Stimulated activated CD4-positive, alpha-beta T cell treated with anti-CD3 and anti-CD28 coated beads, TNF-alpha, amount 100 ng/mL, for 1 hour (primary cell): Measurements from ENCODE around the gene CCS.
A peak's percentile ranks its signal among the peaks of the same experiment; 100 is the strongest.
"Not testable (repeated sequence)": the region's sequence is repeated elsewhere in the genome, so short reads cannot be mapped to it uniquely, and the experiment has no call there.

Experiments used
- DNase-seq, 3 donors: peaks; one replicate each; pipeline ENCODE4 v3.0.0-alpha.2; 2020; ENCODE audit warnings: low read depth in 3 of 3, low spot score in 1 of 3

CCS gene

GRCh38 chr11:66625041-66625751 is 32.2 kb downstream of the CCS start:
- no peak for DNase-seq

DNA sequence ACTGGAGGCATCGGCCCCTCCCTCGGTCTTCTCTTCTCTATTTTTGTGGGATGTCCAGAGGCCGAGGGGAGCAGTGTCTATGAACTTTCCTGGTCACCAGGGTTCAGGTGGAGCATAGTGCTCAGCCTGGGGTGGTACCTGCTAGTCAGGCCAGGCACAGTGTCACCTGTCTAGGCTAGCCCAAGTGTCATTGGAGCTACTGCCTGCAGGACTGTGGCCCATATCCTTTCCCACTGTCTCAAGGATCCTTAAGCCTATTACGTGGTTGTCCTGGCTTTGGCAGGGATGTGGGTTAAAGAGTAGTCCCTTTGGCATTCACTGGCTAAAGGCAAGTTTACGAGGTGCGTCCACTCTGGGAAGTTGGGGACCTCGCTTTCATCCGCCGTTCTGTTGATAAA is 32.8 kb downstream of the CCS start:
- DNase-seq = no peak

DNA sequence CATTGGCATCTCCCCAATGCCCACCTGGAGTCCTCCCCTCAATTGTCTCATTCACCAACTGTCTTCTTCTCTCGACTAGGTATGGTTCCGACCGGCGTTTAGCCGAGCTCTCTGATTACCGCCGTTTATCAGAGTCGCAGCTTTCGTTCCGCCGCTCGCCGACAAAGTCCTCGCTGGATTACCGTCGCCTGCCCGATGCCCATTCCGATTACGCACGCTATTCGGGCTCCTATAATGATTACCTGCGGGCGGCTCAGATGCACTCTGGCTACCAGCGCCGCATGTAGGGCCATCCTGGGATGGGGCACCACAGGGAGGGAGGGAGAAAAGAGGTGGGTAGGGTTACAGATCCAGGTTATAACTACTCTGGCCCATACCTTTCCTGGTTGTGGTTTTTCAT is 33.4 kb downstream of the CCS start:
- no peak for DNase-seq

DNA sequence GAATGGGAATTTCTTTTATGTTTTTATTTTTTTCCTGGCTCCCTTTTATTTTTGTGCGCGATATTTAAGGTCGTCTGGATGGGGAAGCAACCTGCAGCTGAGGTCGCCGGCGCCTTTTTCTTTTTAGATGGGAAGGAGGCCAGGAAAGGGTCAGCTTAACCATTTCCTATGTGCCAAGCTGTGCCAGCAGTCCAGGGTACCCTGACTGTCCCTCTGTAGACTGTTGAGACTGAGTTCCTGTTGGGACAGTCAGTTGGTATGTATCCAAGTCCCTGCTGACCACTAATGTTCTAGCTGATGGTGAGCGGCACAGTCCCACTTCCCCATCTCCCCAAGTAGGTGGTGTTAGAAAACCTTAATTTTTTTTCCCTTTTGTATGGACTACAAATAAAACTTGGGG is 33.9 kb downstream of the CCS start:
- DNase-seq = no peak

- no peak for DNase-seq
Observed at GRCh38 chr11:66628061-66628603, 35.1 kb downstream of the CCS start.

- DNase-seq = no peak
Observed at GRCh38 chr11:66629356-66629755, 36.4 kb downstream of the CCS start.

- no peak for DNase-seq
Observed at GRCh38 chr11:66631883-66632282, 38.9 kb downstream of the CCS start.

- DNase-seq = no peak
Observed at GRCh38 chr11:66632952-66633351, 40.0 kb downstream of the CCS start.

- no peak for DNase-seq
Observed at GRCh38 chr11:66636411-66636810, 43.4 kb downstream of the CCS start.

- no peak for DNase-seq
Observed at GRCh38 chr11:66637557-66638176, 44.7 kb downstream of the CCS start.

- peak; percentile 74 to 96 (median 90) for DNase-seq
Observed at GRCh38 chr11:66638177-66639065, 45.4 kb downstream of the CCS start, which contains the start of gene RBM4. Gene RBM4, plus strand, starts transcription at chr11:66638703. Its CDS starts 1,009 bp downstream, at chr11:66639712.

DNA sequence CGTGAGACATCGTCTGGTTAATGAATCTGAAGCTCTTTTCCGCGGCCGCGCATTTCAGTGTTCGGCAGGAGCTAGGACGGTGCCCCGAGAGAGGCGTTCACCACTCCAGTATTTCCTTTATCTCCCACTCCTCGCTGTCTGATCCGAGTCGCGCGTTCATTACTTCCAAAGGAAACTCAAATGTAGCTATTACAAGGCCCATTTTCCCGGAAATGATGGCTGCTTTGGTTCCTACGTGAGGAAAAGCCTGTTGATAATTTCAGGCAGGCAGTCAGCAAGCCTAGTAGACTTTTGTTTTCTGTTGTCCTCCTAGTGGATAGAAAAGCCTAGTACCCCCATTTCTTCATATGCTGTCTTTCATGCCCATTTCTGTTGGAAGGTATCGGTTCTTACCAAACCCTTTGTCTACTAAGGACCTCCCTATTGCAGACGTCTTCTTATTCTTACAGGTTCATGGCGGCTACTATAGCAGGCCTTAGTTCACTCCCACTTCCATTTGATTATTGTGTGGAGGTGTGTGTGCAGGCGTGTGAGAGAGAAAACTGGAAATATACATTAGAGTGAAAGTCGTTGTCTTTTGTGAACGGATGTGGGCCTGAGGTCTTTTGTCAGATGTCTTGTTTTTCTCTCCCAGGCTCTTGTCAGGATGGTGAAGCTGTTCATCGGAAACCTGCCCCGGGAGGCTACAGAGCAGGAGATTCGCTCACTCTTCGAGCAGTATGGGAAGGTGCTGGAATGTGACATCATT is 46.3 kb downstream of the CCS start:
- no peak for DNase-seq

- DNase-seq = not testable (repeated sequence)
Observed at GRCh38 chr11:66639814-66640340, 46.9 kb downstream of the CCS start.

- DNase-seq = no peak
Observed at GRCh38 chr11:66641834-66642233, 48.8 kb downstream of the CCS start.

- no peak for DNase-seq
Observed at GRCh38 chr11:66643745-66644437, 50.9 kb downstream of the CCS start.

DNA sequence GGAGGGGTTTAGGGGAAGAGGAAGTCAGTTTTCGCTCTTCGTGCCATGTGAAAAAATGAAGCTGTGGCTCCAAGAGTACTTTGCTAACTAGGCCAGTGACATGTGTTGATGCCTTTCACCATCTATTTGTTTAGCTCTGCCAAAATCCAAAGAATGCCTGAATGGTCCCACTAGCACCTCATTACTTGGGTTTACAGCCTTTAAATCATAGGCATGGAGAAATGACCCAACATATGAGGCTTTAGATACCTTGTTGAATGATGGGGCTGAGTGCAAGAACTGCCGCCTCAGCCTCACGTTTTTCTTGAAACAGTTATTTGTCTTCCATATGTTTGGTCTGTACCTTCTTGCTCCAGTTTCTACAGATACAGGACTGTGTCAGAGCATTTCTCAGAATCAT is 53.8 kb downstream of the CCS start:
- no peak for DNase-seq

DNA sequence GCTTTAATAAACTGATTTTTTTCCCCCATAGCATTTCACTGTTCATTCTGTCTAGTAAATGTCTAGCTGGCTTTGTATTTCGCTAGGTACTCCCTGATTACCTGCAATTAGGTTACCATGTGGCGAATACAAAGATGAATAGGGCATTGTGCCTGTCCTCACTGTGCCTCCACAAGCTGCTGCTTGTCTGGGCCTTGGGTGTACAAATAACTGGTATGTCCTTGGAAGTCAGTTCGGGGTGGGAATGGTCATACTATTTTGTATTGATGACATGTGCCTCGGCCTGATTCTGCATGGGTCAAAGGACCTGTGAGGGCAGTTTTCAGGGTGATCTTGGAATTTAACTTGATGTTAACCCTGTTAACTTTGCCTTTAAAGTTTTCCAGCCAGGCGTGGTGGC is 56.9 kb downstream of the CCS start:
- no peak for DNase-seq

GRCh38 chr11:66651016-66651415 is 58.0 kb downstream of the CCS start:
- DNase-seq = no peak

DNA sequence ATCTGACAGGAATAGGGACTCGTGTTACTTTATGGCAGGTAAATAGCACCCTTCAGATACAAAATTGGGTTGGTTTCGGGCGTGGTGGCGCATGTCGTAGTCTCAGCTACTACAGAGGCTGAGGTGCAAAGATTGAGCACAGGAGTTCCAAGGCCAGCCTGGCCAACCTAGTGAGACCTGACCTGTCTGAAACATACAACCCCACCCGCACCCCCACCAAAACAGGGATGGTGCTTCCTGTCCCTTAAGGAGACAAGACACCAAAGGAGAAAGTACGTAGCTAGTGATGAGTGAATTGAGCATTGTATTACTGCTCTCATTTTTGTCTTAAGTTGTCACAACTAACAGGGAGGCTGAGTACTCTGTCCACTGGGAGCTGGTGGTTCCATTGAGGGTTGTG is 59.7 kb downstream of the CCS start:
- no peak for DNase-seq

- DNase-seq = no peak
Observed at GRCh38 chr11:66653123-66653522, 60.1 kb downstream of the CCS start.
